HUES48 (cell line): ENCODE results near the gene EYA4.

ENCODE experiments used
- H3K27ac ChIP-seq: one replicate; pipeline ENCODE4 v1.7.0; 2013; ENCODE audit warnings: low read depth, low read length, inconsistent platforms
- H3K27me3 ChIP-seq: 2 replicates; pipeline ENCODE4 v1.6.1; 2013; ENCODE audit warnings: mild to moderate bottlenecking, low read length; ENCODE audit not compliant: control insufficient read depth, insufficient read depth
- H3K36me3 ChIP-seq: 2 replicates; pipeline ENCODE4 v1.6.1; 2013; ENCODE audit warnings: low read length; ENCODE audit not compliant: control insufficient read depth, insufficient read depth
- H3K4me1 ChIP-seq: 2 replicates; pipeline ENCODE4 v1.6.1; 2013; ENCODE audit warnings: mild to moderate bottlenecking, low read length; ENCODE audit not compliant: control insufficient read depth, insufficient read depth
- H3K4me3 ChIP-seq: 2 replicates; pipeline ENCODE4 v1.5.1; 2013; ENCODE audit warnings: mild to moderate bottlenecking, low read depth, low read length
- H3K9ac ChIP-seq: 2 replicates; pipeline ENCODE4 v1.6.1; 2013; ENCODE audit warnings: mild to moderate bottlenecking, low read depth, low read length, moderate library complexity
- H3K9me3 ChIP-seq: 2 replicates; pipeline ENCODE4 v1.6.1; 2013; ENCODE audit warnings: low read length; ENCODE audit not compliant: control insufficient read depth, insufficient read depth

Gene EYA4

DNA sequence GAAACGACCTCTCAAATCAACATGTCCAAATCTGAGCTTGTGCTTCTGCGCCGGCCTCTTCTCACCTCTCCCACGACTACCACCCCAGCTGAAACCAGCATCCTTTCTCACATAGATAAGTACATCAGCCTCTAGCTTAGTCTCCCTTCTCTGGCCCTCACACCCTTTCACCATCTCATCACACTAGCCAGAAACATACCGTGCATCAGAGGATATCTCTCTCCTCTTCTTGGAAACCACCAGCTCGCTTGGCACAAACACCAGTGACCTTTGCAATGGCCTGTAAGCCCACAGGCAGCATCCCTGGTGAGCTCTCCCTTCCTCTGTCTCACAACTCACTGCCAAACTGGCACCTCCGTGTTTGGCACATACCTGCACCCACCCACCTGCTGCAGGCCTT is 291.8 kb downstream of the EYA4 start:
- Histone ChIP-seq H3K4me1 (no peaks in the 10 kb centered on the region), H3K4me3 (no peak overlapping the region), H3K36me3 (no peaks in the 10 kb centered on the region), H3K27me3 (no peaks in the 10 kb centered on the region), H3K9me3 (no peaks in the 10 kb centered on the region), H3K27ac (no peak overlapping the region), H3K9ac (no peak overlapping the region)

DNA sequence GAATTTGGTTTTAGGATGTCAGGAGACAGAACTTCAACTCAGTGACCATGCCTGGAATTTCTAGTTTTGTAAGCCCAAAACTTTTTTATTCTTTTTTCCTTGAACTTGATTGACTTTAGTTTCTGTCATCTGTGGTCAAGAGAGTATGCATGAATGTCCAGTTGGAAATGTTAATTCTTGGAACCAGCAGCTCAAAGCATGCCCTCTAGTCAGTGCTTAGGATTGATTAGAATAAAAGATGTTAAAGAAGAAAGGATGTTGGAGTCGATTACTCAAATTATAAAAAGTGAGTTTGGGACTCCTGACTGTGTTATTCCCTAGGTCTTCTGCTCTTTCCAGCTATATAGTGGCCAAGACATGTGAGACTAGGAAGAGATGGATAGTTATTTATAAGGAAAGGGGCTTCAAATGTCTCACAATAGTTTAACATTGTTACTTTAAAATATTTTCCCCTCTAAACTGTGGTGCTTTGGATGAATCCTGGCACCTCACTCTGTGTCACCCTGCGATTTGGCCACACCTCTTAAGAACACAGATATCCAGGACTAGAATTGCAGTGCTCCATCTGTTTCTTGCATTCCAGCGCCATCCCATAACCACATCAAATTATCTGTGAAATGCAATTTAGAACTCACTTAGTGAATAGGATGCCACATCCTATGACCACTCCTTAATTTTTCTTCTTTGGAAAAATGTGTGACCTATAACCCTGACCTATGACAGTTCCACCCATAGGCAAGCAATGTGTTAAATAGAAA is 298.5 kb downstream of the EYA4 start:
- Histone ChIP-seq H3K9ac (no peak overlapping the region), H3K36me3 (no peaks in the 10 kb centered on the region)

GRCh38 chr6:133540361-133540760 is 299.2 kb downstream of the EYA4 start:
- H3K9ac ChIP-seq = no peak overlapping the region
- no peaks in the 10 kb centered on the region for H3K36me3 ChIP-seq
- H3K4me3 ChIP-seq = no peak overlapping the region
- no peaks in the 10 kb centered on the region for H3K4me1 ChIP-seq
- no peaks in the 10 kb centered on the region for H3K9me3 ChIP-seq
- no peak overlapping the region for H3K27ac ChIP-seq
- no peaks in the 10 kb centered on the region for H3K27me3 ChIP-seq

More for the DNA sequence above, 298.5 kb downstream of the EYA4 start:
- no peaks in the 10 kb centered on the region for H3K4me1 ChIP-seq
- no peak overlapping the region for H3K27ac ChIP-seq
- H3K27me3 ChIP-seq = no peaks in the 10 kb centered on the region
- no peak overlapping the region for H3K4me3 ChIP-seq
- no peaks in the 10 kb centered on the region for H3K9me3 ChIP-seq

DNA sequence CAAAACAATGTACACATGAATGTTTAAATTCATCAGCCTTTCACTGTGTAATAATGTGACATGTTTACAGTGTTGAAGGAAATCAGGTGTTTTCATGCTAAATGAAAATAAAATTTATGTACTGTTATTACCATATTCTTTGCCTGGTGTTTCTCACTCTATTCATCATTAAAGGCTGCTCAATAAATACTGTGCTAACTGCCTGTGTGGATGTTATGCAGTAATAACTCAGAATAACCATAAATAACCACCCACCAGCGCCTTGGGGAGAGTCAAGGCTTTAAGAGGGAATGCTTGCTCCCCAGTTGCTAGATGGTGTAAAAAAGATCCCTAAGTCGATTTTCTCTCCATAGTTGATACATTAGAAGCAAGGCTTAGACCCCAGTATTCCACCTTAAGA is 299.9 kb downstream of the EYA4 start:
- Histone ChIP-seq H3K27ac (no peak overlapping the region), H3K4me3 (no peak overlapping the region), H3K9ac (no peak overlapping the region), H3K36me3 (no peaks in the 10 kb centered on the region), H3K9me3 (no peaks in the 10 kb centered on the region), H3K4me1 (no peaks in the 10 kb centered on the region), H3K27me3 (no peaks in the 10 kb centered on the region)

- H3K27ac ChIP-seq = no peak overlapping the region
- no peak overlapping the region for H3K4me3 ChIP-seq
- H3K27me3 ChIP-seq = no peaks in the 10 kb centered on the region
- H3K9me3 ChIP-seq = no peaks in the 10 kb centered on the region
- H3K4me1 ChIP-seq = no peaks in the 10 kb centered on the region
- H3K36me3 ChIP-seq = no peaks in the 10 kb centered on the region
- no peak overlapping the region for H3K9ac ChIP-seq
Measured at GRCh38 chr6:133542056-133542821, 301.1 kb downstream of the EYA4 start.

GRCh38 chr6:133544419-133544818 is 303.3 kb downstream of the EYA4 start:
- Histone ChIP-seq H3K9me3 (no peaks in the 10 kb centered on the region), H3K9ac (no peak overlapping the region), H3K27ac (no peak overlapping the region)

GRCh38 chr6:133546098-133546497 is 304.9 kb downstream of the EYA4 start:
- Histone ChIP-seq H3K4me3 (no peak overlapping the region), H3K27me3 (no peaks in the 10 kb centered on the region), H3K27ac (no peak overlapping the region), H3K9me3 (no peaks in the 10 kb centered on the region), H3K4me1 (peaks cover 26% of the 10 kb centered on the region), H3K9ac (no peak overlapping the region), H3K36me3 (no peaks in the 10 kb centered on the region)

More at GRCh38 chr6:133544419-133544818, 303.3 kb downstream of the EYA4 start:
- peaks cover 17% of the 10 kb centered on the region for H3K4me1 ChIP-seq
- no peaks in the 10 kb centered on the region for H3K27me3 ChIP-seq
- H3K4me3 ChIP-seq = no peak overlapping the region
- no peaks in the 10 kb centered on the region for H3K36me3 ChIP-seq

GRCh38 chr6:133547136-133547535 is 306.0 kb downstream of the EYA4 start:
- Histone ChIP-seq H3K27me3 (no peaks in the 10 kb centered on the region), H3K4me3 (no peak overlapping the region), H3K9me3 (no peaks in the 10 kb centered on the region), H3K36me3 (no peaks in the 10 kb centered on the region), H3K4me1 (peaks cover 26% of the 10 kb centered on the region), H3K9ac (no peak overlapping the region), H3K27ac (no peak overlapping the region)

DNA sequence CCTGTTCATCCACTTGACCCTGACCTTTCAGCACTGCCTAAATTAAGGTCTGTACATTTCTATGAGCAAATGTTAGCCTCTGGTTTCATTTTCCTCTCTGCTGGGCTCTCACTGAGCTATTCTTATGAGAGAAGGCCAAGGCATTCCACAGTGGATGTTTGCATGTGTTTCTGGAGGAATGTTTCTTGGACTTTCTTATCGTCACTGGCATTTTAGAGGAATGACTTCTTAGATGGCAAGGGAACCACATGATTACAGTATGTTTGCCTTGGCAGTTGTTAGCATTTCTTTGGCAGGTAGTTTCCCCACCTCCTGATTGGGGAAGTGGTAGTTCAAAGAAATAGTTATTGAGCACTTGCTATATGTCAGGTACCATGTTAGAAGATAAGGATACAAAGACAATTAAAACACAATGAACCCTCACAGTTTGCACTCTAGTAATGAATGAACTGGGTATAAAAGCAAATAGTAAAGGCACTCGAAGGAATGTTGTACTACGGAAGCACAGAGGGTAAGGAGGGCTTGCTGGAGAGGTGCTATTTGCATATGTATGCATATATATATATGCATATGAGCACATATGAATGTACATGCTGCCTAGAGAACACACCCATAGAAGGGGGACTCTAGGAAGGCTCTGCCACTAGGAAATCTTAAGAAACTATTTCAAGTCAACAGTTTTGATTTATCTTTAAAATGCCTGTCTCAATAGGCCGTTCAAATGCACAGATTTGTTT is 307.4 kb downstream of the EYA4 start:
- H3K9ac ChIP-seq = no peak overlapping the region
- H3K4me3 ChIP-seq = peak overlapping the region; percentile 5; the same call in 1 of the 2 replicates
- H3K9me3 ChIP-seq = no peaks in the 10 kb centered on the region
- H3K27ac ChIP-seq = no peak overlapping the region
- H3K27me3 ChIP-seq = no peaks in the 10 kb centered on the region
- peaks cover 26% of the 10 kb centered on the region for H3K4me1 ChIP-seq
- H3K36me3 ChIP-seq = no peaks in the 10 kb centered on the region

DNA sequence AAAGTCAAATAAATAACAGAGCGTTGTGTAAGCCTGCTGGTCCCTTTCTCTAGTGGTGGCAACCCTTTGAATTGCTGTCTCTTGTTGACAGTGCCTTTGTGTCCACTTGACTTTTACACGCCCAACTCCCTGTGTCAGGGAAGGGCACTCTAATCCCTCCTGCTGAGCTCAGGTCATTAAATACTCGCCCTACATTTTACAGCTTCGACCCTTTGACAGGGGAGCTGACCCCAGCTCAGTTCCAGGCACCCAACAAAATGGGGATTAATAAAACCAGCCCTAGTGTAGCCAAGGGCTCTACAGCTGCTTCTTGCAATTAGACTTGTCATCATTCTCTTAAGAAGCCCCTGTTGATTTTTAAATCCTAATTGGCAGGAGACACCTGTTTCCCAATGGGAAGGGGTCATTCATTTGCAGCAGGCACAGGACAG is 308.2 kb downstream of the EYA4 start:
- H3K27me3 ChIP-seq = no peaks in the 10 kb centered on the region

GRCh38 chr6:133550026-133550425 is 308.9 kb downstream of the EYA4 start:
- Histone ChIP-seq H3K4me3 (no peak overlapping the region), H3K36me3 (no peaks in the 10 kb centered on the region), H3K4me1 (peaks cover 26% of the 10 kb centered on the region), H3K9ac (no peak overlapping the region), H3K9me3 (no peaks in the 10 kb centered on the region), H3K27me3 (no peaks in the 10 kb centered on the region), H3K27ac (no peak overlapping the region)

More for the DNA sequence above, 308.2 kb downstream of the EYA4 start:
- peak overlapping the region; percentile 10 for H3K27ac ChIP-seq
- no peak overlapping the region for H3K9ac ChIP-seq
- H3K9me3 ChIP-seq = no peaks in the 10 kb centered on the region
- no peaks in the 10 kb centered on the region for H3K36me3 ChIP-seq
- H3K4me3 ChIP-seq = no peak overlapping the region
- H3K4me1 ChIP-seq = peaks cover 26% of the 10 kb centered on the region
